ENCODE data around the gene ITGA11.

ITGA11 gene

DNA sequence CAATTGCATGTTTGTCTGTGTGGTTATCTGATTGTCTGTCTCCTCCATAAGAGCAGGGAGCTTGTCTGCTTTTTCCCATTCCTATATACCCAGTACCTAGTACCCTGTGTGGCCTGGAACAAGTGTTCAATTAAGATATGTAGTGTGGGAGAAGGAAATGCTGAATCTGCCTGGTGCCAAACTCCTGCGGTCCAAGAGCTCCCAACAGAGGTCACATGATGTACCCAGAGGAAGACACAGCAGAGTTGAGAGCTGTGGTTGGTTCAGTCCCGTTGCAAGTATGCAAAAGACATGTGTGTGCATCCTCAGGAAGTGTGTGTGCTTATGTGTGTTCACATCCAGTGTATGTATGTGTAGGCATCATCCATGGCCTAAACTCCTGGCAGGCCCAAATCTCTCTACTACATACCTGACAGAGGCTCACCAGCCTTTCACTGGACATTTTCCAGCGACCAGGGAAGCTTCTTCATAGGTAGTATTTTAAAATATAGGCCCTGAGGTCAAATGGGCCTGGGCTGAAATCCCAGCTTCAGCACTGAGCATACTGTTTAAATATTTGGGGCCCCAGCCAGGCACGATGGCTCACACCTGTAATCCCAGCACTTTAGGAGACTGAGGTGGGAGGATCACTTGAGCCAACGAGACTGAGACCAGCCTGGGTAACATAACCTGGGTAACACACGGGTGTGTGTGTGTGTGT is 34.0 kb upstream of the ITGA11 start:
- TF ChIP-seq, protein P1, sequence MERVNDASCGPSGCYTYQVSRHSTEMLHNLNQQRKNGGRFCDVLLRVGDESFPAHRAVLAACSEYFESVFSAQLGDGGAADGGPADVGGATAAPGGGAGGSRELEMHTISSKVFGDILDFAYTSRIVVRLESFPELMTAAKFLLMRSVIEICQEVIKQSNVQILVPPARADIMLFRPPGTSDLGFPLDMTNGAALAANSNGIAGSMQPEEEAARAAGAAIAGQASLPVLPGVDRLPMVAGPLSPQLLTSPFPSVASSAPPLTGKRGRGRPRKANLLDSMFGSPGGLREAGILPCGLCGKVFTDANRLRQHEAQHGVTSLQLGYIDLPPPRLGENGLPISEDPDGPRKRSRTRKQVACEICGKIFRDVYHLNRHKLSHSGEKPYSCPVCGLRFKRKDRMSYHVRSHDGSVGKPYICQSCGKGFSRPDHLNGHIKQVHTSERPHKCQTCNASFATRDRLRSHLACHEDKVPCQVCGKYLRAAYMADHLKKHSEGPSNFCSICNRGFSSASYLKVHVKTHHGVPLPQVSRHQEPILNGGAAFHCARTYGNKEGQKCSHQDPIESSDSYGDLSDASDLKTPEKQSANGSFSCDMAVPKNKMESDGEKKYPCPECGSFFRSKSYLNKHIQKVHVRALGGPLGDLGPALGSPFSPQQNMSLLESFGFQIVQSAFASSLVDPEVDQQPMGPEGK (CRISPR knock-in tag; IDR thresholded peaks at IDR 0.05; ENCODE audit: borderline replicate concordance), result no peak
- no peak for TF ChIP-seq ZFP30 (CRISPR knock-in tag; IDR thresholded peaks at IDR 0.05)
- TF ChIP-seq, protein P2, sequence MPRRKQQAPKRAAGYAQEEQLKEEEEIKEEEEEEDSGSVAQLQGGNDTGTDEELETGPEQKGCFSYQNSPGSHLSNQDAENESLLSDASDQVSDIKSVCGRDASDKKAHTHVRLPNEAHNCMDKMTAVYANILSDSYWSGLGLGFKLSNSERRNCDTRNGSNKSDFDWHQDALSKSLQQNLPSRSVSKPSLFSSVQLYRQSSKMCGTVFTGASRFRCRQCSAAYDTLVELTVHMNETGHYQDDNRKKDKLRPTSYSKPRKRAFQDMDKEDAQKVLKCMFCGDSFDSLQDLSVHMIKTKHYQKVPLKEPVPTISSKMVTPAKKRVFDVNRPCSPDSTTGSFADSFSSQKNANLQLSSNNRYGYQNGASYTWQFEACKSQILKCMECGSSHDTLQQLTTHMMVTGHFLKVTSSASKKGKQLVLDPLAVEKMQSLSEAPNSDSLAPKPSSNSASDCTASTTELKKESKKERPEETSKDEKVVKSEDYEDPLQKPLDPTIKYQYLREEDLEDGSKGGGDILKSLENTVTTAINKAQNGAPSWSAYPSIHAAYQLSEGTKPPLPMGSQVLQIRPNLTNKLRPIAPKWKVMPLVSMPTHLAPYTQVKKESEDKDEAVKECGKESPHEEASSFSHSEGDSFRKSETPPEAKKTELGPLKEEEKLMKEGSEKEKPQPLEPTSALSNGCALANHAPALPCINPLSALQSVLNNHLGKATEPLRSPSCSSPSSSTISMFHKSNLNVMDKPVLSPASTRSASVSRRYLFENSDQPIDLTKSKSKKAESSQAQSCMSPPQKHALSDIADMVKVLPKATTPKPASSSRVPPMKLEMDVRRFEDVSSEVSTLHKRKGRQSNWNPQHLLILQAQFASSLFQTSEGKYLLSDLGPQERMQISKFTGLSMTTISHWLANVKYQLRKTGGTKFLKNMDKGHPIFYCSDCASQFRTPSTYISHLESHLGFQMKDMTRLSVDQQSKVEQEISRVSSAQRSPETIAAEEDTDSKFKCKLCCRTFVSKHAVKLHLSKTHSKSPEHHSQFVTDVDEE (CRISPR knock-in tag; IDR thresholded peaks at IDR 0.05), result no peak
- TF ChIP-seq ZNF565 (CRISPR knock-in tag; conservative IDR thresholded peaks at IDR 0.05; ENCODE audit: low read depth), result no peak
- TF ChIP-seq ZNF8 (CRISPR knock-in tag; IDR thresholded peaks at IDR 0.05), result no peak
- no peak for TF ChIP-seq ISL1 (CRISPR knock-in tag; IDR thresholded peaks at IDR 0.05)
- TF ChIP-seq, protein P3, sequence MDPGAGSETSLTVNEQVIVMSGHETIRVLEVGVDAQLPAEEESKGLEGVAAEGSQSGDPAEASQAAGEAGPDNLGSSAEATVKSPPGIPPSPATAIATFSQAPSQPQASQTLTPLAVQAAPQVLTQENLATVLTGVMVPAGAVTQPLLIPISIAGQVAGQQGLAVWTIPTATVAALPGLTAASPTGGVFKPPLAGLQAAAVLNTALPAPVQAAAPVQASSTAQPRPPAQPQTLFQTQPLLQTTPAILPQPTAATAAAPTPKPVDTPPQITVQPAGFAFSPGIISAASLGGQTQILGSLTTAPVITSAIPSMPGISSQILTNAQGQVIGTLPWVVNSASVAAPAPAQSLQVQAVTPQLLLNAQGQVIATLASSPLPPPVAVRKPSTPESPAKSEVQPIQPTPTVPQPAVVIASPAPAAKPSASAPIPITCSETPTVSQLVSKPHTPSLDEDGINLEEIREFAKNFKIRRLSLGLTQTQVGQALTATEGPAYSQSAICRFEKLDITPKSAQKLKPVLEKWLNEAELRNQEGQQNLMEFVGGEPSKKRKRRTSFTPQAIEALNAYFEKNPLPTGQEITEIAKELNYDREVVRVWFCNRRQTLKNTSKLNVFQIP (CRISPR knock-in tag; IDR thresholded peaks at IDR 0.05; ENCODE audit: borderline replicate concordance, low read depth), result no peak
- no peak for TF ChIP-seq GLIS3 (CRISPR knock-in tag; IDR thresholded peaks at IDR 0.05)
- no peak for TF ChIP-seq CSDC2 (CRISPR knock-in tag; IDR thresholded peaks at IDR 0.05)
- no peak for TF ChIP-seq BACH2 (CRISPR knock-in tag; IDR thresholded peaks at IDR 0.05; ENCODE audit: borderline replicate concordance)
- no peak for TF ChIP-seq ARNTL (CRISPR knock-in tag; IDR thresholded peaks at IDR 0.05; ENCODE audit: borderline replicate concordance, low read depth)
- TF ChIP-seq, protein P4, sequence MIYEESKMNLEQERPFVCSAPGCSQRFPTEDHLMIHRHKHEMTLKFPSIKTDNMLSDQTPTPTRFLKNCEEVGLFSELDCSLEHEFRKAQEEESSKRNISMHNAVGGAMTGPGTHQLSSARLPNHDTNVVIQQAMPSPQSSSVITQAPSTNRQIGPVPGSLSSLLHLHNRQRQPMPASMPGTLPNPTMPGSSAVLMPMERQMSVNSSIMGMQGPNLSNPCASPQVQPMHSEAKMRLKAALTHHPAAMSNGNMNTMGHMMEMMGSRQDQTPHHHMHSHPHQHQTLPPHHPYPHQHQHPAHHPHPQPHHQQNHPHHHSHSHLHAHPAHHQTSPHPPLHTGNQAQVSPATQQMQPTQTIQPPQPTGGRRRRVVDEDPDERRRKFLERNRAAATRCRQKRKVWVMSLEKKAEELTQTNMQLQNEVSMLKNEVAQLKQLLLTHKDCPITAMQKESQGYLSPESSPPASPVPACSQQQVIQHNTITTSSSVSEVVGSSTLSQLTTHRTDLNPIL (CRISPR knock-in tag; IDR thresholded peaks at IDR 0.05; ENCODE audit: low read depth), result no peak
- TF ChIP-seq ZFP3 (CRISPR knock-in tag; IDR thresholded peaks at IDR 0.05), result no peak
- ATAC-seq, result no peak

GRCh38 chr15:68464448-68465090 is 32.6 kb upstream of the ITGA11 start:
- ATAC-seq, result no peak
- TF ChIP-seq, protein P1 (CRISPR knock-in tag; IDR thresholded peaks at IDR 0.05; ENCODE audit: borderline replicate concordance), result no peak
- TF ChIP-seq SNAI2 (CRISPR knock-in tag; IDR thresholded peaks at IDR 0.05) (no peak), ZFP30 (CRISPR knock-in tag; IDR thresholded peaks at IDR 0.05) (no peak), ZC3H10 (CRISPR knock-in tag; IDR thresholded peaks at IDR 0.05) (no peak), OSR1 (CRISPR knock-in tag; IDR thresholded peaks at IDR 0.05) (no peak), ISL1 (CRISPR knock-in tag; IDR thresholded peaks at IDR 0.05) (no peak), CSDC2 (CRISPR knock-in tag; IDR thresholded peaks at IDR 0.05) (no peak), ESRRG (CRISPR knock-in tag; IDR thresholded peaks at IDR 0.05) (no peak), ZFP3 (CRISPR knock-in tag; IDR thresholded peaks at IDR 0.05) (no peak), RARB (CRISPR knock-in tag; IDR thresholded peaks at IDR 0.05) (no peak), TOX (CRISPR knock-in tag; IDR thresholded peaks at IDR 0.05; ENCODE audit: borderline replicate concordance) (no peak), GLIS3 (CRISPR knock-in tag; IDR thresholded peaks at IDR 0.05) (no peak), PPARA (CRISPR knock-in tag; IDR thresholded peaks at IDR 0.05; ENCODE audit: borderline replicate concordance) (no peak), ZNF565 (CRISPR knock-in tag; conservative IDR thresholded peaks at IDR 0.05; ENCODE audit: low read depth) (no peak), BACH2 (CRISPR knock-in tag; IDR thresholded peaks at IDR 0.05; ENCODE audit: borderline replicate concordance) (no peak)
- TF ChIP-seq, protein P4 (CRISPR knock-in tag; IDR thresholded peaks at IDR 0.05; ENCODE audit: low read depth), result no peak

All from SK-N-SH treated with all-trans-retinoic acid at 6 μM for 48 hours (cell line).